ENCODE results near the gene IFI44.

GRCh38 chr1:78620666-78621065, 29.0 kb upstream of the IFI44 start:
- TF ChIP-seq CTCF (IDR thresholded peaks at IDR 0.05) (no peak), POLR2A (IDR thresholded peaks at IDR 0.05) (no peak)
